Activated T-helper 17 cell treated with anti-CD3 and anti-CD28 coated beads, Interleukin-2, amount 50 U/mL, for 72 hours (primary cell): ENCODE data around the gene DRD5. TPM values are rescaled to one million over a fixed set of nuclear protein-coding genes. Genes with fewer than 3 reads are reported as not detected.

Source experiments
- total RNA-seq, 2 donors: library from RNA; stranded (reverse); gene quantifications; one replicate each; pipeline ENCODE4 v1.2.3, GENCODE V29; 2022

The DRD5 gene
- total RNA-seq, 2 donors from 2014 or later = not detected

Other genes with a start within 250 kb of the DRD5 start
- 1 to 10 TPM; 1.1 to 1.8 TPM for gene SLC2A9, start 239.9 kb downstream of the DRD5 start, total RNA-seq